ENCODE measurements around the gene ZSCAN31.

ZSCAN31 gene

DNA sequence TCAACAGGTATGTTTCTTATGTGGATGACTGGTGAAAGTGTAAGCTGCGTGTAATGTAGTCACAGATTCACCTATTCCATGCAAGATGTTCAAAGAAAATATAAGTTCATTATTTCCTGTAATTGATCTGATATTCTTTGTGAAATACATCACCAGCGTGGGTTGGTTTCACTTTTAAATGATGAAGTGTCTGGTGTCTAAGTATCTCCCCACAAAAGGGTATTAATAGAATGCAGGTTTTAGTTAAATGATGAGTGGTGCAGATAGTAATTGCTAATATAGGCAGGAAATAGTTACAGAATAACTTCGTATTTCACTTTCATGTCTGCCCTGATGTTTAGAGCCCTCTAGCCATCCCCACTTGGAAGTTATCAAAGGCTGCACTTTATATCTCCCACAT lies 32.4 kb downstream of the ZSCAN31 start:
- Histone ChIP-seq H3K4me3 (ENCODE audit: low read depth, low read length) (no peak overlapping the region), H3K36me3 (replicated peaks) (peaks cover 5% of the 10 kb centered on the region), H3K27me3 (replicated peaks) (no peaks in the 10 kb centered on the region), H3K27ac (no peak overlapping the region)
- TF ChIP-seq, protein P1, sequence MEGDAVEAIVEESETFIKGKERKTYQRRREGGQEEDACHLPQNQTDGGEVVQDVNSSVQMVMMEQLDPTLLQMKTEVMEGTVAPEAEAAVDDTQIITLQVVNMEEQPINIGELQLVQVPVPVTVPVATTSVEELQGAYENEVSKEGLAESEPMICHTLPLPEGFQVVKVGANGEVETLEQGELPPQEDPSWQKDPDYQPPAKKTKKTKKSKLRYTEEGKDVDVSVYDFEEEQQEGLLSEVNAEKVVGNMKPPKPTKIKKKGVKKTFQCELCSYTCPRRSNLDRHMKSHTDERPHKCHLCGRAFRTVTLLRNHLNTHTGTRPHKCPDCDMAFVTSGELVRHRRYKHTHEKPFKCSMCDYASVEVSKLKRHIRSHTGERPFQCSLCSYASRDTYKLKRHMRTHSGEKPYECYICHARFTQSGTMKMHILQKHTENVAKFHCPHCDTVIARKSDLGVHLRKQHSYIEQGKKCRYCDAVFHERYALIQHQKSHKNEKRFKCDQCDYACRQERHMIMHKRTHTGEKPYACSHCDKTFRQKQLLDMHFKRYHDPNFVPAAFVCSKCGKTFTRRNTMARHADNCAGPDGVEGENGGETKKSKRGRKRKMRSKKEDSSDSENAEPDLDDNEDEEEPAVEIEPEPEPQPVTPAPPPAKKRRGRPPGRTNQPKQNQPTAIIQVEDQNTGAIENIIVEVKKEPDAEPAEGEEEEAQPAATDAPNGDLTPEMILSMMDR (IDR thresholded peaks at IDR 0.05; ENCODE audit: low read depth, low read length, missing control alignments) = no peak
- in situ Hi-C loops (cut with HindIII; ENCODE audit: low pct_ligation_motif_present, low sequenced_read_pairs) = no loop called here
- no peak for DNase-seq

DNA sequence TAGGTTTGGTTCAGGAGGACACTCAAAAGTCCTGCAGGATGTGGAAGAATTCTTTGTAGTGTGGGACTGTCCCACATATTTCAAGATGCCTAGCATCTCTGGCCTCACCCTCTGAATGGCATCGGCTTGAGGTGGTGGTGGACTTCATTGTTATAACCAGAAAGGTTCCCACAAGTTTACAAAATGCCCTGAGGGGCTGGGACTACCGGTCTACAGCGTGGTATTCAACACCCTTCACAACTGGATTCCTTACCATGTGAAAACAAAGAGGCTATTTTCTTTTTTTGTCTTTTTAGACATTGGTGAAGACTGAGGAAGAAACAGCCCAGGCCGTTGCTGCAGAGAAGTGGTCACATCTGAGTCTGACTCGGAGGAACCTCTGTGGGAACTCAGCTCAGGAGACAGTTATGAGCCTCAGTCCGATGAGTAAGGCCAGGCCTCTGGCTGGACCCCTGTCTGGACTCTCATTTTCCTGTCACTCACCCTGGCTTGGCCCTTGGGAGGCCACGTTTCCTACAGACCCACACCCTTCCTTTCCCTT lies 39.4 kb downstream of the ZSCAN31 start:
- H3K36me3 ChIP-seq (replicated peaks) = peaks cover 6% of the 10 kb centered on the region
- DNase-seq = no peak
- no peak overlapping the region for H3K4me3 ChIP-seq (ENCODE audit: low read depth, low read length)
- in situ Hi-C loops (cut with HindIII; ENCODE audit: low pct_ligation_motif_present, low sequenced_read_pairs) = no loop called here
- H3K27me3 ChIP-seq (replicated peaks) = no peaks in the 10 kb centered on the region
- TF ChIP-seq, protein P1 (IDR thresholded peaks at IDR 0.05; ENCODE audit: low read depth, low read length, missing control alignments) = no peak
- no peak overlapping the region for H3K27ac ChIP-seq

DNA sequence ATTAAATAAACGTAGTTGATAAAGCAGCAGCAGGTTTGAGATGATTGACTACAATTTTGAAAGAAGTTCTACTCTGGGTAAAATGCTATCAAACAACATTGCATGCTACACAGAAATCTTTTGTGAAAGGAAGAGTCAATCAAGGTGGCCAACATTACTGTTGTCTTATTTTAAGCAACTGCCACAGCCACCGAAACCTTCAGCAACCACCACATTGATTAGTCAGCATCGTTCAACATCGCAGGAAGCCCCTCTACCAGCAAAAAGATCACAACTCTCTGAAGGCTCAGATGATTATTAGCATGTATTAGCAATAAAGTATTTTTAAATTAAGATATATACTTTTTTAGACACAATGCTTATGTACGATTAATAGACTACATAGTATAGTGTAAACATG lies 40.6 kb downstream of the ZSCAN31 start:
- DNase-seq = no peak

DNA sequence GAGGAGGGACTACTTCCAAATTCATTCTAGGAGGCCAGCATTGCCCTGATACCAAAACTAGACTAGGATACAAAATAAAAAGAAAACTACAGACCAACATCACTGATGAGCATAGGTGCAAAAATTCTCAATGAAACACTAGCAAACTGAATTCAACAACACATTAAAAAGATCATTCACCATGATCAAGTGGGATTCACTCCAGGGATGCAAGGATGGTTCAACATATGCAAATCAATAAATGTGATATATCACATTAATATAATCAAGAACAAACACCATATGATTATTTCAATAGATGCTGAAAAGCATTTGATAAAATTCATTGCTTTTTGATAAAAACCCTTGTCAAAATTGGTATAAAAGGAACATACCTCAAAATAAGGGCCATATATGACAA lies 44.4 kb downstream of the ZSCAN31 start:
- no peak for DNase-seq
- Histone ChIP-seq H3K27me3 (replicated peaks) (no peaks in the 10 kb centered on the region), H3K27ac (no peak overlapping the region), H3K4me3 (ENCODE audit: low read depth, low read length) (no peak overlapping the region), H3K36me3 (replicated peaks) (no peaks in the 10 kb centered on the region)
- in situ Hi-C loops (cut with HindIII; ENCODE audit: low pct_ligation_motif_present, low sequenced_read_pairs) = no loop called here
- TF ChIP-seq, protein P1 (IDR thresholded peaks at IDR 0.05; ENCODE audit: low read depth, low read length, missing control alignments) = no peak

More for the DNA sequence above, 40.6 kb downstream of the ZSCAN31 start:
- Histone ChIP-seq H3K36me3 (replicated peaks) (peaks cover 3% of the 10 kb centered on the region), H3K27me3 (replicated peaks) (no peaks in the 10 kb centered on the region), H3K27ac (no peak overlapping the region), H3K4me3 (ENCODE audit: low read depth, low read length) (no peak overlapping the region)
- TF ChIP-seq, protein P1 (IDR thresholded peaks at IDR 0.05; ENCODE audit: low read depth, low read length, missing control alignments) = no peak
- in situ Hi-C loops (cut with HindIII; ENCODE audit: low pct_ligation_motif_present, low sequenced_read_pairs) = no loop called here

DNA sequence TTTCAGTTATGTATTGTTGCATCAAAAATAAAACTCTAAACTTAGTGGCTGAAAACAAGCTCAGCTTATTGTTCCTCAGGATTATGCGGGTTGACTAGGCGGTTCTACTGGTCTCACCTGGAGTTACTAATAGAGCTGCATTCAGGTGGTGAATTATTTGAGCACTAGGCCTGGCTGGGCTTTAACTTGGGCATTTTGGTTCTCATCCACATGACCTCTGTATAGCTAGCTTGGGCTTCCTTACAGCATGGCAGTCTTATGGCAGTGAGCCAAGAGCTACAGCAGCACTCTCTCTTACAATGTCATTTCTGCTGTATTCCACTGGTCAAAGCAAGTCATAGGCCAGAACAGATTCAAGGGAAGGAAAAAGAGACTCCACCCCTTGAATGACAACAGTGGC lies 53.0 kb downstream of the ZSCAN31 start:
- peak; percentile 11 for DNase-seq
- H3K36me3 ChIP-seq (replicated peaks) = peaks cover 9% of the 10 kb centered on the region
- in situ Hi-C loops (cut with HindIII; ENCODE audit: low pct_ligation_motif_present, low sequenced_read_pairs) = no loop called here
- no peaks in the 10 kb centered on the region for H3K27me3 ChIP-seq (replicated peaks)
- no peak overlapping the region for H3K4me3 ChIP-seq (ENCODE audit: low read depth, low read length)
- TF ChIP-seq, protein P1 (IDR thresholded peaks at IDR 0.05; ENCODE audit: low read depth, low read length, missing control alignments) = no peak
- H3K27ac ChIP-seq = no peak overlapping the region

Data from brain microvascular endothelial cell (primary cell).